SK-N-SH (cell line): ENCODE measurements around the gene MAGEA1. TPM values are rescaled to one million over a fixed set of nuclear protein-coding genes. Genes with fewer than 3 reads are reported as not detected.
"Not testable (repeated sequence)": the region's sequence is repeated elsewhere in the genome, so short reads cannot be mapped to it uniquely, and the experiment has no call there.

Experiments
- CTCF ChIA-PET: fragments of 300-600, 350-600 bp; formaldehyde crosslinking; extraction: SDS; loops from one replicate; lab custom pipeline; 2021; lab: Yijun Ruan, JAX
- POLR2A ChIA-PET: fragments of 350-600 bp; sonication (Branson Sonifier 250); formaldehyde crosslinking; extraction: SDS; loops from one replicate; lab custom pipeline; 2020; ENCODE audit warnings: antibody characterized with exemption, inconsistent platforms; lab: Yijun Ruan, JAX
- DNase-seq: peaks from one replicate; pipeline ENCODE4 v3.0.0; 2012
- H2AFZ ChIP-seq: fragments of 200-600 bp; sonication (generic); 2 replicates; pipeline ENCODE4 v1.8.1; 2016; ENCODE audit warnings: antibody characterized with exemption, mild to moderate bottlenecking, low read depth
- H3F3A ChIP-seq: fragments of 200-600 bp; sonication (generic); replicated peaks from 2 replicates; pipeline ENCODE3; 2016; ENCODE audit warnings: antibody characterized with exemption, mild to moderate bottlenecking; ENCODE audit not compliant: insufficient read depth
- H3K27ac ChIP-seq, 2 experiments: fragments of 200-500 bp in 1 of 2; fragments of 200-600 bp in 1 of 2; sonication (Bioruptor generic) in 1 of 2; sonication (generic), shearing (Covaris generic) in 1 of 2; 2 replicates each; pipeline versions ENCODE4 v1.5.1 to v1.6.1; 2014 to 2016; ENCODE audit warnings: low read depth in 2 of 2, inconsistent platforms in 1 of 2, low read length in 1 of 2, mild to moderate bottlenecking in 1 of 2, mixed read lengths in 1 of 2
- H3K27me3 ChIP-seq: fragments of 200-600 bp; sonication (generic), shearing (Covaris generic); 2 replicates; pipeline ENCODE4 v1.6.1; 2016; ENCODE audit warnings: mixed run types; ENCODE audit not compliant: insufficient read depth
- H3K36me3 ChIP-seq, 2 experiments: fragments of 200-500 bp in 1 of 2; fragments of 200-600 bp in 1 of 2; sonication (Bioruptor generic) in 1 of 2; sonication (generic) in 1 of 2; replicated peaks in 1 of 2; 2 replicates each; pipeline versions ENCODE3 to v1.5.1; 2014 to 2016; ENCODE audit warnings: low read length in 1 of 2, mild to moderate bottlenecking in 1 of 2; ENCODE audit not compliant: insufficient read depth in 2 of 2, control insufficient read depth in 1 of 2
- H3K4me1 ChIP-seq, 2 experiments: fragments of 200-500 bp in 1 of 2; fragments of 200-600 bp in 1 of 2; sonication (Bioruptor generic) in 1 of 2; sonication (generic), shearing (Covaris generic) in 1 of 2; 2 replicates each; pipeline versions ENCODE4 v1.5.1 to v1.6.1; 2014 to 2016; ENCODE audit warnings: low read depth in 1 of 2, low read length in 1 of 2, mixed run types in 1 of 2; ENCODE audit not compliant: insufficient read depth in 2 of 2, control insufficient read depth in 1 of 2
- H3K4me2 ChIP-seq: fragments of 200-600 bp; sonication (generic), shearing (Covaris generic); 2 replicates; pipeline ENCODE4 v1.6.1; 2017; ENCODE audit warnings: mixed run types
- H3K4me3 ChIP-seq, 2 experiments: fragments of 200-500 bp in 1 of 2; fragments of 200-600 bp in 1 of 2; sonication (Bioruptor generic) in 1 of 2; sonication (generic), shearing (Covaris generic) in 1 of 2; 2 replicates each; pipeline versions ENCODE4 v1.5.1 to v1.8.1; 2014 to 2016; ENCODE audit warnings: low read depth in 2 of 2, inconsistent platforms in 1 of 2, low read length in 1 of 2, mild to moderate bottlenecking in 1 of 2, mixed read lengths in 1 of 2, moderate library complexity in 1 of 2
- H3K79me2 ChIP-seq: fragments of 200-600 bp; sonication (generic); 2 replicates; pipeline ENCODE4 v1.8.1; 2017; ENCODE audit warnings: mild to moderate bottlenecking; ENCODE audit not compliant: insufficient read depth
- H3K9ac ChIP-seq: fragments of 200-600 bp; sonication (generic); 2 replicates; pipeline ENCODE4 v1.6.1; 2017; ENCODE audit warnings: mixed run types
- H3K9me2 ChIP-seq: fragments of 200-600 bp; sonication (generic); 2 replicates; pipeline ENCODE4 v1.6.1; 2017; ENCODE audit warnings: mixed run types
- H3K9me3 ChIP-seq: fragments of 200-600 bp; sonication (generic); 2 replicates; pipeline ENCODE4 v1.6.1; 2017; ENCODE audit warnings: mixed run types, mild to moderate bottlenecking, moderate library complexity
- H4K20me1 ChIP-seq: fragments of 200-600 bp; sonication (generic); 2 replicates; pipeline ENCODE4 v1.6.1; 2017; ENCODE audit warnings: mild to moderate bottlenecking, mixed run types; ENCODE audit not compliant: insufficient read depth
- CTCF ChIP-seq: fragments of 200-600 bp; sonication (generic); IDR thresholded peaks from 2 replicates; pipeline ENCODE4 v1.6.1; 2017; ENCODE audit warnings: antibody characterized with exemption, mild to moderate bottlenecking, moderate library complexity
- GATA2 ChIP-seq: sonication (generic); formaldehyde crosslinking; IDR thresholded peaks from 2 replicates; pipeline ENCODE4 v1.5.0; 2020; ENCODE audit warnings: mild to moderate bottlenecking, missing genetic modification reagents
- MAX ChIP-seq: IDR thresholded peaks from 2 replicates; pipeline ENCODE4 v1.4.0; 2012; ENCODE audit warnings: low read depth
- MEF2A ChIP-seq: IDR thresholded peaks from 2 replicates; pipeline ENCODE4 v1.4.0; 2012; ENCODE audit warnings: low read depth, borderline replicate concordance
- NRF1 ChIP-seq: IDR thresholded peaks from 2 replicates; pipeline ENCODE4 v1.6.1; 2012; ENCODE audit warnings: low read depth, mild to moderate bottlenecking, low read length
- RAD21 ChIP-seq: IDR thresholded peaks from 2 replicates; pipeline ENCODE4 v1.6.1; 2012; ENCODE audit warnings: mild to moderate bottlenecking, low read length
- RCOR1 ChIP-seq: fragments of 150-350 bp; IDR thresholded peaks from 2 replicates; pipeline ENCODE4 v1.6.1; 2017; ENCODE audit warnings: antibody characterized with exemption, low read length
- REST ChIP-seq: IDR thresholded peaks from 2 replicates; pipeline ENCODE4 v1.6.1; 2012; ENCODE audit warnings: mild to moderate bottlenecking, low read depth, low read length, moderate library complexity
- RFX5 ChIP-seq: IDR thresholded peaks from 2 replicates; pipeline ENCODE4 v1.6.1; 2012; ENCODE audit warnings: mild to moderate bottlenecking, improper control_type of control experiment, low read length
- RXRA ChIP-seq: IDR thresholded peaks from 2 replicates; pipeline ENCODE4 v1.4.0; 2012; ENCODE audit warnings: low read depth, mild to moderate bottlenecking, borderline replicate concordance
- SIN3A ChIP-seq: IDR thresholded peaks from 2 replicates; pipeline ENCODE4 v1.6.1; 2012; ENCODE audit warnings: low read depth, mild to moderate bottlenecking, low read length, moderate library complexity, borderline replicate concordance
- TEAD4 ChIP-seq: IDR thresholded peaks from 2 replicates; pipeline ENCODE4 v1.4.0; 2012; ENCODE audit warnings: mild to moderate bottlenecking, borderline replicate concordance; ENCODE audit not compliant: insufficient read depth
- USF2 ChIP-seq: fragments of 150-350 bp; IDR thresholded peaks from 2 replicates; pipeline ENCODE4 v1.6.1; 2017; ENCODE audit warnings: antibody characterized with exemption, low read length, low read depth, borderline replicate concordance
- ZBTB33 ChIP-seq: IDR thresholded peaks from 2 replicates; pipeline ENCODE4 v1.4.0; 2012; ENCODE audit warnings: low read depth, borderline replicate concordance
- whole genome bisulfite sequencing: methylation state at CpG from one replicate; pipeline ENCODE4 v1.1.6; 2017; ENCODE audit warnings: low lambda C conversion rate; 5-methylcytosine and 5-hydroxymethylcytosine counted together
- polyA plus RNA-seq, 3 experiments: library from polyadenylated mRNA; depleted of rRNA; stranded (reverse); fragments of >200 nt; gene quantifications; 2 replicates each; pipeline ENCODE4 v1.2.3, GENCODE V29; 2012

Gene MAGEA1
- polyA plus RNA-seq, 1 of the 3 experiments (the other 2 are of a cell fraction), result 3.0 TPM

GRCh38 chrX:153164733-153165132 lies 14.4 kb upstream of the MAGEA1 start:
- Histone ChIP-seq H3K27me3 (peaks cover 20% of the 10 kb centered on the region), H3K36me3 (no peaks in the 10 kb centered on the region), H3K9ac (no peak overlapping the region), H3K9me3 (no peaks in the 10 kb centered on the region), H3K4me3 (no peak overlapping the region), H3K4me2 (no peak overlapping the region), H3F3A (no peaks in the 10 kb centered on the region), H3K4me1 (no peaks in the 10 kb centered on the region), H3K79me2 (no peaks in the 10 kb centered on the region), H3K27ac (no peak overlapping the region), H3K9me2 (no peaks in the 10 kb centered on the region), H2AFZ (no peak overlapping the region), H4K20me1 (no peaks in the 10 kb centered on the region)
- DNase-seq, result no peak
- ChIA-PET CTCF (no interaction called here), POLR2A (no interaction called here)
- 0% methylated on average over 2 of the region's 3 CpGs for WGBS
- TF ChIP-seq RCOR1 (no peak), MEF2A (no peak), MAX (no peak), GATA2 (CRISPR knock-in tag) (no peak)

- WGBS, result 26% methylated on average over 4 of the region's 4 CpGs
- POLR2A ChIA-PET, H3K4me1 ChIP-seq, H3K4me2 ChIP-seq, CTCF ChIA-PET, H3K27me3 ChIP-seq, H2AFZ ChIP-seq, H3K9me2 ChIP-seq, H3F3A ChIP-seq, H4K20me1 ChIP-seq, H3K4me3 ChIP-seq, H3K9ac ChIP-seq, H3K9me3 ChIP-seq, DNase-seq, H3K36me3 ChIP-seq, H3K79me2 ChIP-seq, H3K27ac ChIP-seq: not testable (repeated sequence)
These were observed 10.7 kb upstream of the MAGEA1 start for GRCh38 chrX:153168423-153168822.

GRCh38 chrX:153181822-153182221 lies 2.7 kb downstream of the MAGEA1 start:
- WGBS, result 0% methylated on average over 1 of the region's 4 CpGs
- no peak overlapping the region for H3K4me3 ChIP-seq
- H3K4me1 ChIP-seq, result no peaks in the 10 kb centered on the region
- H2AFZ ChIP-seq, result no peak overlapping the region
- no peak overlapping the region for H3K4me2 ChIP-seq
- no peak overlapping the region for H3K27ac ChIP-seq
- no peak for DNase-seq
- no peaks in the 10 kb centered on the region for H4K20me1 ChIP-seq
- no peaks in the 10 kb centered on the region for H3K9me3 ChIP-seq
- H3K27me3 ChIP-seq, result peaks cover 21% of the 10 kb centered on the region; the same call in 1 of the 2 replicates
- H3F3A ChIP-seq, result no peaks in the 10 kb centered on the region
- H3K36me3 ChIP-seq, result no peaks in the 10 kb centered on the region
- H3K9ac ChIP-seq, result no peak overlapping the region
- H3K9me2 ChIP-seq, result no peaks in the 10 kb centered on the region
- CTCF ChIA-PET, result no interaction called here
- no peaks in the 10 kb centered on the region for H3K79me2 ChIP-seq
- POLR2A ChIA-PET, result no interaction called here
- TF ChIP-seq ZBTB33 (no peak), USF2 (no peak), CTCF (no peak), RXRA (no peak), RFX5 (no peak), NRF1 (no peak), REST (no peak), TEAD4 (no peak), SIN3A (no peak), RAD21 (no peak)
